ENCODE data around the gene KLHDC3.
"Not testable (repeated sequence)": the region's sequence is repeated elsewhere in the genome, so short reads cannot be mapped to it uniquely, and the experiment has no call there.

Gene KLHDC3

DNA sequence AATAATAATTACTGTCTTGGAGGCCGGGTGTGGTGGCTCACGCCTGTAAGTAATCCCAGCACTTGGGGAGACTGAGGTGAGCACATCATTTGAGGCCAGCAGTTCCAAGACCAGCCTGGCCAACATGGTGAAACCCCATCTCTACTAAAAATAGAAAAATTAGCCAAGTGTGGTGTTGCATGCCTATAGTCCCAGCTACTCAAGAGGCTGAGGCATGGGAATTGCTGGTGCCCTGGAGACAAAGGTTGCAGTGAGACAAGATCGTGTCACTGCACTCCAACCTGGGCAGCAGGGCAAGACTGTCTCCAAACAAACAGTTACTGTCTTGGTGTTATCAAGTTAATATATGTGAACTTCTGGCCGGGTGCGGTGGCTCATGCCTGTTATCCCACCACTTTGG is 12.3 kb downstream of the KLHDC3 start:
- no peak for DNase-seq (ENCODE audit: low read depth, low spot score)

DNA sequence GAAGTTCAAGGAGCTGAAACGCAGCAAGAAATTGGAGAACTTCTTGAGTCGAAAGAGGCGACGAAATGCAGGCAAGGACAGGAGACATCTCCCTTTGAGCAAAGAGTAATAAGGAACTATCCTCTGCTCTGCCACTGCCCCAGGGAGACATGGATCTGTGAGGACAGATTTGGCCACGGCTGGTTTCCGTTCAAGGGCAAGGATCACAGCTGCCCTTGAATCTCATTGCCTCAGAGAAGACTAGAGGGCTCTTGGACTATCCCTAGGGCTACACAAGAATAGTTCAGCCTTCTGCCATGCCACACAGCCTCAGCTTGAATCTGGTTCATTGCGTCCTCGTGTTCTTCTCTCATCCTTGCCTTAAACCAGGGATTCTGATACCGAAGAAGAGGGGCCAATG is 15.1 kb downstream of the KLHDC3 start:
- DNase-seq (ENCODE audit: low read depth, low spot score), result no peak

DNA sequence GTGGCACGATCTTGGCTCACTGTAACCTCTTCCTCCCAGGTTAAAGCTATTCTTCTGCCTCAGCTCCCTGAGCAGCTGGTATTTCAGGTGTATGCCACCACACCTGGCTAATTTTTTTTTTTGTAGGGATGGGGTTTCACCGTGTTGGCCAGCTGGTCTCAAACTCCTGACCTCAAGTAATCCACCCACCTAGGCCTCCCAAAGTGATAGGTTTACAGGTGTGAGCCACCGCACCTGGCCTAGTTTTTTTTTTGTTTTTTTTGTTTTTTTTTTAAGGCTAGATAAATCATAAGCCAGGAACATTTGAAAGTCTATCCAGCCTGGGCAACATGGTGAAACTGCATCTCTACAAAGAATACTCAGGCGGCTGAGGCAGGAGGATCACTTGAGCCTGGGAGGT is 18.3 kb downstream of the KLHDC3 start:
- DNase-seq (ENCODE audit: low read depth, low spot score), result no peak

DNA sequence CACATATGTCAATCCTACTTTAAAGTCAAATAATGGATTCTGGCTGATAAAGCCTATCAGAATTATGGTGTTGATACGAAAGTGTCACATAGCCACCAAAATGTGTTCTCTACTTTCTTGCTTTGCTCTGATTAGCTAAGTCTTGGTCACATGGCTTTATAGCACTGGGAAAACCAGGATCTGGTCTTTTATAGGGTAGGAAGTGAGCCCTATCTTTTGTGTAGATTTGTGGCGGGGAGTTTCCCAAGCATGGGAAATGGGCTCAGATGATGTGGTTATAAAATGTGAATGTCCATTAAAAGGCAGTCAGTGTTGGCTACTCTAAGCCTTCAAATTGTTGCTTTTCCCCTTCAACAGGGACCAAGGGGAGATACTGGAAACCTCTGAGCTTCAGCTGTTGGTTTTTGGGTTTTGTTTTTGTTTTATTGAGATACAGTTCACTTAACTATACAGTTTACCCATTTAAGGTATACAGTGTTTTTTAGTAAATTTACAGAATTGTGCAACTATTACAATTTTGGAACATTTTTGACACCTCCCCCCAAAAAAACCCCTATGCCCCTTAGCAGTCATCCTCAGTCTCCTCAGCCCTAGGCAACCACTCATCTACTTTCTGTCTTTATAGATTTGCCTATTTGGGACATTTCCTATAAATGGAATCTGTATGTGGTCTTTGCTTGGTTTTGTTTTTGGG is 19.6 kb downstream of the KLHDC3 start:
- no peak for DNase-seq (ENCODE audit: low read depth, low spot score)

DNA sequence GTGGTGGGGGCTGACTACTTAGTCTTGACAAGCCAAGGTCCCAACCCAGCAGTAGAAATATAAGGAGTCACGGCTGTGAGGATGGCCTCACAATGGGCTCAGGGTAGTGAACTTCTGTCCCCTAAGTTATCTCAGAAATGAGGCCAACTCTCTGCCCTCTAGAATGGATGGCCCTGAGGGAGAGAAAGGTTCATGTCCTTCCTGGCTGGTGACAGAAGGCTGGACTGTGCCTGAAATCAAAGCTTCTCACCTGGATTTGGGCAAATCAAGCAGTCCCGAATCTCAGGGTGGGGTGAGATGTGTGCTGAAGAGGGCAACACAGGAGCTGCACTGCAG is 20.1 kb downstream of the KLHDC3 start:
- no peak for DNase-seq (ENCODE audit: low read depth, low spot score)

DNA sequence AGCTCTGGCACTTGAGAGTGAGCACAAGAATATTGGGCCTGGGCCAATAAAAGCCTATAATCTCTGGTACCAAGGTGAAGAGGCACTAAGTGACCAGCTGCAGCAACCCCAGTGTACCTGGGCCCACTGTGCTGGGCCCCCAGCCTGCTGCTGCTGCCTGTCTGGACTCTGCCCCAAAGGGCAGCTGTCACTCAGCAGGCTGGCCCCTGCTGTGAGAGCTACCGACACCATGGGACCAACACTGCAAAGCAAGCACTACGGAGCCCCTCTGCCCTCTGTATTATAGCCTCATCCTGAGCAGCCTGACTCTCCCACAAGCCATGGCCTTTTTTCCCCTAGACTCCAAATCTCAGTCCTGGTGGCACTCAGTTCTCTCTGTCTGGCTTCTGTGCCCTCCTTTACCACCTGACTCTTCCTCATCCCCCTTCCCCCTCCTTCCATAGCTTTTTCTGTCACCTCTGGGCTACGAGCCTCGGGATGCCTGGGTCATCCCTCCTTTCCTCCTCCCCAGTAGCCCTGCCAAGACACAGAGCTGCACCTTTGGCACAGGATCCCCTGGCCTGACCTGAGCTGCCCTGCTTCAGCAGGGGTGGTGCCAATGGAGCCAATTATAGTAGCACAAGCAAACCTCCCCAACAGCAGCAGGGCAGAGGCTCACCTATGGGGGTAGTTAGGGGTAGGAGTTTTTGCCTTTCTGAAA is 21.6 kb downstream of the KLHDC3 start:
- DNase-seq (ENCODE audit: low read depth, low spot score), result no peak

DNA sequence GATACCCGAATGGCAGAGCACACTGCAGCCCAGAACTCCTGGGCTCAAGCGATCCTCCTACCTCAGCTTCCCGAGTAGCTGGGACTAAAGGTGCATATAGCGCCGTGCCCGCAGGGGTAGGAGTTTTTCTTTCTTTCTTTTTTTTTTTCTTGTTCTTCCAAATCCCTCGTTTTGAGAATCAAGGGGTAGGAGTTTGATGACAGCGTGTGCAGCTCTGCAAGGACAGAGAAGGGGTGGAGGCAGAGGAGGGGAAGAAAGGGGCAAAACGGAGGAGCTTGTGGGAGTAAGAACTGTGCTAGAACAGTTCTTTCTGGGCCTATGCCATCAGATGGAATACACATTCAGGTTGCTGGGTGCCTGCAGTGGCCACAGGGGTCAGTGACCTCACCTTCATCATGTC is 22.7 kb downstream of the KLHDC3 start:
- no peak for DNase-seq (ENCODE audit: low read depth, low spot score)

DNA sequence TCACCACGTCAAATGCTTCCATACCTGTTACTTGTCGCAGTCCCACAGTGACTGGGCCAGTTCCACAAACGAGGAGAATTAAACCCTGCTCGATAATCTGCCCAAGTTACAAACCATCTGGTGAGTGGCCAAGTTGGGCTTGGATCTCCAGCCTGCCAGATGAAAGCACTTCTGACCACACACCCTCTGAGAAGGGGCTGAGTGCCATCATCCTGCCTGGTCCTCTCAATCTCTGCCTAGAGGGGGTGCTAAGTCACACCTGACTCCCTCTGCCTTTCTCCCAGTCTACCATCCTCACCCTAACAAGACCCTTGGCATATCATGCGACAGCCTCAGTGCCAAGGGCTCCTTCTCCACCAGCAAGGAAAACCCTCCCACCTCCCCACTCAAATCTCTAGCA is 23.1 kb downstream of the KLHDC3 start:
- no peak for DNase-seq (ENCODE audit: low read depth, low spot score)

DNA sequence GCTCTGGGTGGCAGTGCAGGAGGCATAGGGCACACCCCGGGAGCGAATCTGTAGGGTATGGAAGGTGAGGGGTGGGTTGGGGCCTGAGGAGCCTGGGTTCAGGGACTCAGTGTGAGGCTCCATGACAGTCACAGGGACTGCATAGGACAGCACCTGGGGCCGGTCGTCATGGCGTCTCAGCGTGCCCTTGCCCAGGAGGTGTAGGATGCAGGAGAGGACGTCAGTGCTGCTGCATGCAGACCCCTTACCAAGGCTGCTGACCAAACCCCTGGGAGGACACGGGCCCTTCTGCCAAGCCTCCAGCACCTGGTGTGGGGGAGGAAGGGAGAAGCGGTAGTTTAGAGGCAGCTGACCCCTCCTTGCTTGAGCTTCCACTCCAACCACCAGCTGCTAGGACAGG is 23.7 kb downstream of the KLHDC3 start:
- DNase-seq (ENCODE audit: low read depth, low spot score), result no peak

DNA sequence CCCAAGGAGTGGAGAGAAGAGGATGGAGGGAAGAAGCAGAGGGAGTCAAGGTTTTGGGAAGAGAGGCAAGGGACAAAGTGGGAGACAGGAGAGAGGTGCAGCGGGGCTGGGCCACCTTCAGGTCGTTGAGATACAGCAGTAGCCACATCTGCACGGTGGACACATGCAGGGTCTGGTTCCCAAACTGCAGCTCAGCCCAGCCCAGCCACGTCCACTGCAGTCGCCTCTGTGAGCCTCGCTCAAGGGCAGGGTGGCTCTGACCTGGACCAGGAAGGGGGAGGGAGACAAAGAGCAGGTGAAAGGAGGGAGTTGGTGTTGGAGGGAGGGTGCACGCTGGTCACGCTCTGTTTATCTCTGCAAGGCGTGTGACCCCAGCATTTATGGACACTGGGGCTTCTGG is 24.7 kb downstream of the KLHDC3 start:
- DNase-seq (ENCODE audit: low read depth, low spot score), result no peak

DNA sequence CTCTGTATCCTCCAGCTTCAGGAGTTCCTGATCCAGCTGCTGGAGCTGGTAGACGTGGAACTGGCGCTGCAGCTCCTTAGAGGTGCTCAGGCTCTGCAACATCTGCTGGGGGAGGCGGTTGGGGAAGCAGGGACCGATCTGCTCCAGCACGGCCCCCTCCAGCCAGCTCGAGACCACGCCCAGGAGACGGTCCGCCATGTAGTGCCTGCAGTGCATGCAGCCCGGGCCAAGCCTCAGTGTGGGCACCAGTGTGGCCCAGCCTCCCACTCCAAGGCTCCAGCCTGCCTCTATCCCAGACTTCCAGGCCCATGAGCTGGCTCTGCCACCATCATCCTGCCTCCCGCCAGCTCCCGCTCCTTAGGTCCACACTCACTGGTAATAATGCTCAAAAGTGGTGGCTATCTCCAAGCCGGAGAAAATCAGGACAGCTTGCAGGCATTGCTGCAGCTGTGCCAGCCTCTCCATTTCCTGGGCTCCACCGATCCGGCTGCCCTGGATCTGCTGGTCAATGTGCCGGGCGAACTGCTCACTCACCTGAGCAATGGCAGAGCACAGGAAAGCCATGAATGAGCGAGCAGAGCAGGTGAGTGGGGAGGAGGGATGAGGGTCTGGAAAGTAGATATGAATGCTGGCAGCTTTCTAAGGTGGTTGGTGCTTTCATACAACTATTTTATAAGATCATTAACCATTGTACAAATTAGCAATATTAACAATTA is 26.7 kb downstream of the KLHDC3 start:
- no peak for DNase-seq (ENCODE audit: low read depth, low spot score)

DNA sequence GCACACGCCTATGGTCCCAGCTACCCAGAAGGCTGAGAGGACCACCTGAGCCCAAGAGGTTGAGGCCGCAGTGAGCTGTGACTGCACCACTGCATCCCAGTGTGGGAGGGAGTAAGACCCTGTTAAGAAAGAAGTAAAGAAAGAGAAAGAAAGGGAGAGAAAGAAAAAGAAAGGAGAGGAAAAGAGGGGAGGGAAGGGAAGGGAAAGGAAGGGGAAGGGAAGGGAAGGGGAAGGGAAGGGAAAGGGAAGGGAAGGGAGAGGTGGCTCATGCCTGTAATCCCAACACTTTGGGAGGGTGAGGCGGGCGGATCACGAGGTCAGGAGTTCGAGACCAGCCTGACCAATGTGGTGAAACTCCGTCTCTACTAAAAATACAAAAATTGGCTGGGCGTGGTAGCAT is 27.4 kb downstream of the KLHDC3 start:
- not testable (repeated sequence) for DNase-seq (ENCODE audit: low read depth, low spot score)

DNA sequence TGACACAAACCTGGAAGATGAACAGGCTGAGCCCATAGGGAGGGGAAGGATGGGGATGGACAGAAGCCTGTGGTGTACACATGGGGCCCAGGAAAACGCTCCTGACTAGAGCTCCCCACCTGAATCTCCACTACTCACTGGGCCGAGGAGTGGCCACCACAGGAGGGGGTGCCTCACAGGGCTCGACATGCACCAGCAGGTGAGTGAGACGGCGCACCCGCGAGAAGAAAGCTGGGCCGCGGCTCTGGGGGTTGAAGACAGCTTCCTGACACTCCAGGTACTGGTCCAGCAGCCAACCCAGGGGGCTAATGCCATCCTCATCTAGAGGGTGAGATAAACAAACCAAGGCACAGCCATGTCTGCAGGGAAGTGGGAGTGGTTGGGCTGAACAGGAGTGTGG is 29.3 kb downstream of the KLHDC3 start:
- no peak for DNase-seq (ENCODE audit: low read depth, low spot score)

DNA sequence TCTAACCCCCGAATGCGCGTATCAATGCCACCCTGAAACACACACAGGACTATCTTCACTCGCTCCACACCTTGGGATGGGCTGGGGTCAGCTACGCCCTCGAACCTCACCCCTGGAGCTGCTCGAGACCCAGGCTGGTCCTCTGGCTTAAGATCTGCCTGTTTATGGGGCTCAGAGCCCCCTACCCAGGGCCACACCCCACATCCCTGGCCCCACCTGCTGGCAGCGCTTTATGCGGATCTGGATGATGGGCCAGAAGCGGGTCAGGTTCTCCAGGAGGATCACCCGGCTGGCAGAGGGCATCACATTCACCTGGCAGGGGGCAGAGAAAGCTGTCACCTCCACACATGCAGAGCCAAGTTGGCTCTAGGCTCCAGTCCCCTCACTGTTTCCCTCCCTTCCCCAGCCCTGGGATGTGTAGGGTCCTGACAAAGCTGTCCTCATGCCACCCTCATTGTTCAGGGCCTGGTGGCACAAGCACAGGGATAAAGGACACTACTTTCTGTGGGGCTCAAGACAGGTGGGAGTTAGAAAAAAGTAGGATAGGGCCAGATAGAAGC is 31.4 kb downstream of the KLHDC3 start:
- no peak for DNase-seq (ENCODE audit: low read depth, low spot score)

DNA sequence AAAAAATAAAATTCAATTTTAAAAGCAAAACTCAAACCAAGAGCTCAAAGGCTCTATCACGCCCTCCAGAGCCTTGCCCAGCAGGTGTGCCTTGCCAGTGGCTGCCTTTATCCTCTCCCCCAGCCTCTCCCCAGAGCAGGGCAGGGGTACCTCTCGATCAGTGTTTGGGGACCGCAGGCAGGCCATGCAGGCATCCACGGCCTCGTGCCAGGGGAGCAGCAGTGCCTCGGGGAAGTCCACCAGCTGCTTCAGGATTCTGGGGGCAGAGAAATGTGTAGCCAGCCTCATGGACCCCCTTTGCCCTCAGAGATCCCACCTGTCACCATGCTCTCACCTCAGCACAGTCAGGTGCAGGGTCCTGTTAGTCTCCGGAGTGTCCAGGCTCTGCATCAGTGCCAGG is 33.9 kb downstream of the KLHDC3 start:
- DNase-seq (ENCODE audit: low read depth, low spot score), result no peak

DNA sequence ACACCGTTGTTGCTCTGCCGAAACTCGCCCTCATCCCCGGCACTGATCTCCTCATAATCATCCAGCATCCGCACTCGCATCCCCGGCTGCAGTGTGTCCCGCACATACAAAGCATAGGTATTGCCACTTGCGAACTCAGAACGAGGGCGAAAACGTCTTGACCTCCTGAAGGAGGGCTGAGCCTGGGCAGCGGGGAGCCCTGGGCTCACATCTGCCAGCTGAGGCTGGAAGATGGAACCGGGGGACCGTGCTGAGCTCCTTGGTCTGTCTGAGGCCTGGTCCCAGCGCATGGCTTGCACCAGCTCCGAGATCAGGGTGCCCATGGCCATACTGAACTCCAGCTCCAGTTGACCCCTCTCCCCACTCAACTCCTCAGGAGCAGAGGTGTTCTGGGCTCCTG is 36.9 kb downstream of the KLHDC3 start:
- no peak for DNase-seq (ENCODE audit: low read depth, low spot score)

DNA sequence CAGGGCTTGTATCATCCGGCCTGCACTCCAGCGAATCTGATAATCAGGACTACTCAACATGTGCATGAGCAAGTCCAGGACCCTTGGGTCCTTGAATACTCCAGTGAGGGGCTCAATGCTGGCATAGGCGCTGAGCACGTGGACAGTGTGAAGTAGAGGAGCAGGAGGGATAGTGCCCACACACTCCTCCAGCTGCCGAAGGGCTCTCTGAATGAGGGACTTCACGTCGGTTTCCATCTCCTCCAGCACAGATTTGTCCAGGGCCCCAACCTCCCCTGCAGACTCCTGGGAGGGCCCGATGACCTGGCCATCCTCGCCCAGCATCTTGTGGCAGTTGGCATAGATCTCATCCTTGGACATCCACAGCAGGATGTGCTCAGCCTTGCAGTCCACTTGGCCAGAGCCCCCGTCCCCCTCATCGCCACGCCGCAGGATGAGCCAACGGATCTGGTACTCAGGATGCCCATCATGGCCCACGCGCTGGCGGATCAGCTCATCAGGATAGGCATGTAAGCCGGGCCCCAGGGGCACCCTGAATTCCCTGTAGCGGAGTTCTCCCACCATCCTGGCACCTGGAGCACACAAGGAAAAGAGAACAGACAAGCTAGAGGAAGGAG is 38.3 kb downstream of the KLHDC3 start:
- DNase-seq (ENCODE audit: low read depth, low spot score), result no peak

DNA sequence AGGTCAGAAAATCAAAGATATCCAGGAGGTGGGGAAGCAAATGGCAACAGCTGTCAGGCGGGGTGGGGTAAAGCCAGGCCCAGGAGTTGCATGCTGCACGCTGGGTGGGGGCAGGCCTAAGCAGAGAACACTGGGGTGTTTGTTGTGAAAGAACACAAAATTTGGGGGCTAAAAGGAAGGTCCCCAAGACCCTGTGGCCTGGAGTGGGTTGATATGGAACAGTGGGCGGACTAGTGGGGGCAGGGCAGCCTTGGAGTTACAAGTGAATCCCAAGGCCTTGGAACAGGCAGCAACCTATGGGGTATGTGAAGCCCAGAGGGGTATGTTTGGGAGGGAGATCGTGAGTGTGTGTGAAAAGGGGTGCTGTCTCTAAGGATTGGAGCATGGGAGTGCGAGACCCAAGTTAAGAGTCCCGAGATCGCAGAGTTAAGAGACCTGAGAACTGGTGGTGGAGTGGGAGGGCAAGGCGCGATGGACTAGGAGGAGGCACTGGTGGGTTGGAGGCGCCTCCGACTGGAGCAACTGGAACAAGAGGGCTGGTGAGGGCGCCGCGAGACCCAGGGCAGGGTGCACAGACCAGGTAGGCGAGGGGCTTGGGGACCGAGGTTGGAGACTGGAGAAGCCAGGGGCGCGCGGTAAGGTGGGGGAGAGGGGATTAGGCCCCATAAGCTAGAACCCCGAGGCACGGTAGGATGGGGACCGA is 38.9 kb downstream of the KLHDC3 start:
- DNase-seq (ENCODE audit: low read depth, low spot score), result no peak

DNA sequence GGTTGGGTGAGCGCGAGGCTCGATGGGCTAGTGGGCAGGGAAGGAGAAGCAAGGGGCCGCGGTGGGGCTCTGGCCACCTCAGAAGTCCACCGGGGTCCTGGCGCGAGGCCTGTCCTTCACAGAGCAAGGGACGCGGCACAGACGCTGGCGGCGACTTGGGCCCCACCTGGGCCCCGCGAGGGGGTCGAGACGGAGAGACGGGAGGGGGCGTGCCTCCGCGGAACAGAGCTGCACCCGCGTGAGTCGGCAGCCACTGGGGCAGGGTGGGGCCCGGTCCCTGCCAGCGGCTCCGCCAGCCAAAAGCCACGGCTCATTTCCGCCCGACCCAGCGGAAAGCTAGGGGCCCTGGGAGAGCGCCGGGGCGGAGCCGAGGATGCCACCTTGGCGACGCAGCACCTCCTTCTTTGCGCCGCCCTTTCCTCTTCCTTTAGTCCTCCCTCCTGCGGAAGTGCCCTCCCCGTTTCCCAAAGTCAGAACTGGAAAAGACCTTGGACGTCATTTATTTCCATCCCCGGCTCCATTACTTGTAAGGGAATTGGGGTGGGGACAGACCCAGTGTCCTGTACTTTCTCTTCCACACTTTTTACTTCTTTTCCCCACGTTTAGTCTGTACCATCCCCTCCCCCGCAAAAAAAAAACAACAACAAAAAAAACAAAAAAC is 39.6 kb downstream of the KLHDC3 start, which contains the start of gene CUL7:
Gene CUL7, minus strand, starts transcription at position 307 of the 661 bp plus-strand sequence. CDS start 1,063 bp downstream, outside the sequence.
- DNase-seq (ENCODE audit: low read depth, low spot score), result peak; percentile 77

DNA sequence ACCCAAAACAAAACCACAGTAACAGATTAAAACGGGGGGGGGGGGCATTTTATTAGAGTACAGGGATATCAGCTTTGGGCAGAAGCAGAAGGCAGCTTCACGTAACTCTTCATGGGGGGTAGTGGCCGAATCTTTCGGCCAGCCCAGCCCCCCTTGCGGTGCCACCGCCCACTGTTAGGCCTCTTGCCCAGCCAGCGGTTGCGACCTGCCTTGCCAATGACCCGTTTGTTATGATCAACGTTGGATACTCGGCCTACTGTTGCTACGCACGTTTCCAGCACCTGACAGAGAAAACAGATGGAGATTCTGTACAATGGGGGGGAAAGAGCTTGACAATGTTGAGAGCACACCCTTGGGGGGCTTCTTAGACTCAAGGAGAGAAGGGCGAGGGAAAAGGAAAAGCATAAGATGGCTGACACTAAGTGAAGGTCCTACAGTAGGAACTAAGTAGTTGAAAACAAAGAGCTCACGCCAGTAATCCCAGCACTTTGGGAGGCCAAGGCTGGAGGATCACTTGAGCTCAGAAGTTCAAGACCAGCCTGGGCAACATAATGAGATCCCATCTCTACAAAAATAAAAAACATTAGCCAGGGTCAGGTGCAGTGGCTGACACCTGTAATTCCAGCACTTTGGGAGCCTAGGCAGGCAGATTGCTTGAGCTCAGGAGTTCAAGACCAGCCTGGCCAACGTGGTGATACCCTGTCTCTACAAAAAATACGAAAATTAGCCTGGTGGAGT is 40.3 kb downstream of the KLHDC3 start:
- no peak for DNase-seq (ENCODE audit: low read depth, low spot score)
